GM23338 (cell line): ENCODE results near the gene FAM117B. TPM values are rescaled to one million over a fixed set of nuclear protein-coding genes. Genes with fewer than 3 reads are reported as not detected.

Source experiments
- ATAC-seq: fragments of 200-7000 bp; cut with Tn5 transposase; 3 replicates; pipeline ENCODE4 v1.9.1; 2020
- DNase-seq: peaks from one replicate; pipeline ENCODE4 v3.0.0-alpha.2; 2015; ENCODE audit warnings: low spot score
- H2AFZ ChIP-seq: fragments of 200-600 bp; sonication (generic); 2 replicates; pipeline ENCODE4 v1.8.0; 2016; ENCODE audit warnings: antibody characterized with exemption, mild to moderate bottlenecking, moderate library complexity
- H3F3A ChIP-seq: fragments of 200-600 bp; sonication (generic); replicated peaks from 2 replicates; pipeline ENCODE4 v1.8.0; 2017; ENCODE audit warnings: antibody characterized with exemption, mixed run types, low read depth
- H3K27ac ChIP-seq: fragments of 200-600 bp; sonication (generic); 2 replicates; pipeline ENCODE4 v1.6.1; 2016; ENCODE audit warnings: low read depth
- H3K27me3 ChIP-seq: fragments of 200-600 bp; sonication (generic); 2 replicates; pipeline ENCODE4 v1.8.0; 2016; ENCODE audit warnings: mild to moderate bottlenecking, mixed run types, moderate library complexity; ENCODE audit not compliant: insufficient read depth
- H3K36me3 ChIP-seq: fragments of 200-600 bp; sonication (generic); 2 replicates; pipeline ENCODE4 v1.8.0; 2016; ENCODE audit warnings: mild to moderate bottlenecking; ENCODE audit not compliant: insufficient read depth
- H3K4me1 ChIP-seq: fragments of 200-600 bp; sonication (generic); 2 replicates; pipeline ENCODE4 v1.8.0; 2016; ENCODE audit warnings: mild to moderate bottlenecking, moderate library complexity; ENCODE audit not compliant: insufficient read depth
- H3K4me2 ChIP-seq: fragments of 200-600 bp; sonication (generic); 2 replicates; pipeline ENCODE4 v1.7.1; 2017; ENCODE audit warnings: mixed run types
- H3K4me3 ChIP-seq: fragments of 200-600 bp; sonication (generic); 2 replicates; pipeline ENCODE4 v1.6.1; 2016; ENCODE audit warnings: mixed run types
- H3K79me2 ChIP-seq: fragments of 200-600 bp; sonication (generic); replicated peaks from 2 replicates; pipeline ENCODE4 v1.8.0; 2017; ENCODE audit warnings: mild to moderate bottlenecking; ENCODE audit not compliant: insufficient read depth
- H3K9me2 ChIP-seq: fragments of 200-600 bp; sonication (generic); 2 replicates; pipeline ENCODE4 v1.8.0; 2017; ENCODE audit not compliant: insufficient read depth
- H4K20me1 ChIP-seq: fragments of 200-600 bp; sonication (generic); replicated peaks from 2 replicates; pipeline ENCODE4 v1.8.0; 2017; ENCODE audit warnings: mild to moderate bottlenecking; ENCODE audit not compliant: insufficient read depth
- H3K27ac Mint-ChIP-seq: 2 replicates; pipeline ENCODE4 v1.8.0; 2020; ENCODE audit warnings: inconsistent platforms, mild to moderate bottlenecking, moderate library complexity, mixed read lengths
- H3K27me3 Mint-ChIP-seq: 3 replicates; pipeline ENCODE4 v1.8.0; 2022; ENCODE audit warnings: low read depth, mild to moderate bottlenecking, moderate library complexity, mixed read lengths, inconsistent platforms; ENCODE audit not compliant: insufficient read depth, poor library complexity
- H3K36me3 Mint-ChIP-seq: 3 replicates; pipeline ENCODE4 v1.8.0; 2021; ENCODE audit warnings: low read depth, mild to moderate bottlenecking, inconsistent platforms, moderate library complexity, mixed read lengths
- H3K4me1 Mint-ChIP-seq: 3 replicates; pipeline ENCODE4 v1.8.0; 2020; ENCODE audit warnings: mild to moderate bottlenecking, inconsistent platforms, mixed read lengths
- H3K4me3 Mint-ChIP-seq: 3 replicates; pipeline ENCODE4 v1.8.0; 2021; ENCODE audit warnings: moderate library complexity, mild to moderate bottlenecking, inconsistent platforms, mixed read lengths
- H3K9me3 Mint-ChIP-seq: 3 replicates; pipeline ENCODE4 v1.8.0; 2020; ENCODE audit warnings: moderate library complexity, mild to moderate bottlenecking, inconsistent platforms, mixed read lengths
- CREB1 ChIP-seq: fragments of 250-450 bp; sonication (Bioruptor Pico); IDR thresholded peaks from 2 replicates; pipeline ENCODE4 v1.5.0; 2020; ENCODE audit warnings: low read depth, mild to moderate bottlenecking, moderate library complexity
- EZH2 ChIP-seq: fragments of 200-600 bp; sonication (generic); IDR thresholded peaks from one replicate; pipeline ENCODE4 v1.8.0; 2017; ENCODE audit warnings: antibody characterized with exemption, mild to moderate bottlenecking, low read depth; ENCODE audit not compliant: unreplicated experiment
- EZH2phosphoT487 ChIP-seq: fragments of 200-600 bp; sonication (generic); IDR thresholded peaks from one replicate; pipeline ENCODE4 v1.8.1; 2018; ENCODE audit warnings: antibody characterized with exemption; ENCODE audit not compliant: unreplicated experiment
- JUNB ChIP-seq: IDR thresholded peaks from one replicate; pipeline ENCODE4 v1.6.1; 2016; ENCODE audit warnings: antibody characterized with exemption; ENCODE audit not compliant: unreplicated experiment
- NANOG ChIP-seq: IDR thresholded peaks from 2 replicates; pipeline ENCODE4 v1.6.1; 2016; ENCODE audit warnings: antibody characterized with exemption, borderline replicate concordance
- POLR2AphosphoS5 ChIP-seq: IDR thresholded peaks from 2 replicates; pipeline ENCODE4 v1.6.1; 2016; ENCODE audit warnings: antibody characterized with exemption, low read depth
- STAT1 ChIP-seq: IDR thresholded peaks from one replicate; pipeline ENCODE4 v1.6.1; 2016; ENCODE audit warnings: antibody characterized with exemption; ENCODE audit not compliant: unreplicated experiment
- ZNF114 ChIP-seq: fragments of 250-450 bp; sonication (Bioruptor Pico); IDR thresholded peaks from 2 replicates; pipeline ENCODE4 v1.5.0; 2020; ENCODE audit warnings: mild to moderate bottlenecking, moderate library complexity
- ZNF331 ChIP-seq: fragments of 250-450 bp; sonication (Bioruptor Pico); IDR thresholded peaks from 2 replicates; pipeline ENCODE4 v1.5.0; 2020; ENCODE audit warnings: low read depth, mild to moderate bottlenecking, moderate library complexity
- polyA plus RNA-seq: library from polyadenylated mRNA; unstranded; fragments of >200 nt; fragmentation: Nextera tagmentation; extraction: Ambion mirVana; gene quantifications from 2 replicates; pipeline ENCODE4 v1.2.1, GENCODE V29; 2016
- total RNA-seq: library from RNA; depleted of rRNA; stranded (reverse); fragments of >200 nt; shearing (Covaris generic); gene quantifications from 2 replicates; pipeline ENCODE4 v1.2.3, GENCODE V29; 2014
- TF ChIP-seq, protein P1 (sequence below): IDR thresholded peaks from one replicate; pipeline ENCODE4 v1.6.1; 2018; ENCODE audit warnings: antibody characterized with exemption; ENCODE audit not compliant: unreplicated experiment
- TF ChIP-seq, protein P2 (sequence below): IDR thresholded peaks from 2 replicates; pipeline ENCODE4 v1.6.1; 2016; ENCODE audit warnings: antibody characterized with exemption
- TF ChIP-seq, protein P3 (sequence below): fragments of 250-450 bp; sonication (Bioruptor Pico); IDR thresholded peaks from 2 replicates; pipeline ENCODE4 v1.5.0; 2020; ENCODE audit warnings: mild to moderate bottlenecking, moderate library complexity
- TF ChIP-seq, protein P4 (sequence below), 2 experiments: fragments of 200-600 bp in 1 of 2; sonication (generic) in 1 of 2; conservative IDR thresholded peaks; 2 replicates each; pipeline versions ENCODE4 v1.5.1 to v1.6.1; 2016 to 2017; ENCODE audit warnings: antibody characterized with exemption in 2 of 2, low read depth in 2 of 2, mild to moderate bottlenecking in 2 of 2, moderate library complexity in 1 of 2

FAM117B gene
- total and polyA plus RNA-seq, 2 experiments from 2014 or later: 8.4 to 23.0 TPM

DNA sequence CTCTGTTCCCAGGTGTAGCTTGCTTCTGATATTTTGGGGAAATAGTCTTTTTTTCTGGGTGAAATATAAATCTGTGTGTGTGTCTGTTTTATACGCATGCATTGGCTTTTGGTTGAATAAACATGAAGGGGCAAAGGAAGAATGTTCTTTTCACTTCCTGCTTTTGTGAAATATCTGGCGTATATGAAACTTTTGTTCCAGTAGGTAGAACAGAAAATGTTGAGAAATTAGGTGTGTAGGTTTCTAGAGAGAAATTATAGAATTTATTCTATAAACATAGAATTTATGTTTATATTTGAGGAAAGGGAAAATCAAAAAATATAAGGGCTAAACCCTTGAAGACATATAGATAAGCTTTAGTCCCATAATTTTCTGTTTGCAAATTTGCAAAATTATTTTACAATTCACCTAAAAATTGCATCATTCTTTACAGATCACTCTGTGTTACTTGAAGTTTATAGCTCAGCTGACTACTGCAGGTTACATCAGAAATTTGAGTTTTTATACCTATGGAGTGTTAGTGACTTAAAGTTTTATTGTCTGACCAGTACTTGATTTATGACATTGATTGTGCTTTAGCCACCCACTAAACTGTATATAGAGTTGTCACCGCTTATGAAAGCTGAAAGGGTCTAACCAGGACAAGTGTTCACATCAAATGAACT, 116.1 kb downstream of the FAM117B start:
- Mint-ChIP-seq H3K27ac (0 out of 2 replicates have a peak overlapping the region, but pooled peaks have one; percentile 31), H3K27me3 (no peaks in the 10 kb centered on the region), H3K9me3 (peaks cover 12% of the 10 kb centered on the region; the same call in 2 of the 3 replicates), H3K36me3 (peaks cover 17% of the 10 kb centered on the region; the same call in 2 of the 3 replicates), H3K4me1 (no peaks in the 10 kb centered on the region), H3K4me3 (no peak overlapping the region)
- no peak overlapping the region for H3K4me3 ChIP-seq
- H3K79me2 ChIP-seq: no peaks in the 10 kb centered on the region
- no peak overlapping the region for H3K27ac ChIP-seq
- DNase-seq: no peak
- H3K4me1 ChIP-seq: no peaks in the 10 kb centered on the region
- no peaks in the 10 kb centered on the region for H3K36me3 ChIP-seq
- no peak overlapping the region for H3K4me2 ChIP-seq
- ATAC-seq: no peak
- H3K9me2 ChIP-seq: no peaks in the 10 kb centered on the region
- no peaks in the 10 kb centered on the region for H3F3A ChIP-seq
- TF ChIP-seq JUNB: no peak
- TF ChIP-seq, protein P1, sequence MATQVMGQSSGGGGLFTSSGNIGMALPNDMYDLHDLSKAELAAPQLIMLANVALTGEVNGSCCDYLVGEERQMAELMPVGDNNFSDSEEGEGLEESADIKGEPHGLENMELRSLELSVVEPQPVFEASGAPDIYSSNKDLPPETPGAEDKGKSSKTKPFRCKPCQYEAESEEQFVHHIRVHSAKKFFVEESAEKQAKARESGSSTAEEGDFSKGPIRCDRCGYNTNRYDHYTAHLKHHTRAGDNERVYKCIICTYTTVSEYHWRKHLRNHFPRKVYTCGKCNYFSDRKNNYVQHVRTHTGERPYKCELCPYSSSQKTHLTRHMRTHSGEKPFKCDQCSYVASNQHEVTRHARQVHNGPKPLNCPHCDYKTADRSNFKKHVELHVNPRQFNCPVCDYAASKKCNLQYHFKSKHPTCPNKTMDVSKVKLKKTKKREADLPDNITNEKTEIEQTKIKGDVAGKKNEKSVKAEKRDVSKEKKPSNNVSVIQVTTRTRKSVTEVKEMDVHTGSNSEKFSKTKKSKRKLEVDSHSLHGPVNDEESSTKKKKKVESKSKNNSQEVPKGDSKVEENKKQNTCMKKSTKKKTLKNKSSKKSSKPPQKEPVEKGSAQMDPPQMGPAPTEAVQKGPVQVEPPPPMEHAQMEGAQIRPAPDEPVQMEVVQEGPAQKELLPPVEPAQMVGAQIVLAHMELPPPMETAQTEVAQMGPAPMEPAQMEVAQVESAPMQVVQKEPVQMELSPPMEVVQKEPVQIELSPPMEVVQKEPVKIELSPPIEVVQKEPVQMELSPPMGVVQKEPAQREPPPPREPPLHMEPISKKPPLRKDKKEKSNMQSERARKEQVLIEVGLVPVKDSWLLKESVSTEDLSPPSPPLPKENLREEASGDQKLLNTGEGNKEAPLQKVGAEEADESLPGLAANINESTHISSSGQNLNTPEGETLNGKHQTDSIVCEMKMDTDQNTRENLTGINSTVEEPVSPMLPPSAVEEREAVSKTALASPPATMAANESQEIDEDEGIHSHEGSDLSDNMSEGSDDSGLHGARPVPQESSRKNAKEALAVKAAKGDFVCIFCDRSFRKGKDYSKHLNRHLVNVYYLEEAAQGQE: no peak
- TF ChIP-seq, protein P2, sequence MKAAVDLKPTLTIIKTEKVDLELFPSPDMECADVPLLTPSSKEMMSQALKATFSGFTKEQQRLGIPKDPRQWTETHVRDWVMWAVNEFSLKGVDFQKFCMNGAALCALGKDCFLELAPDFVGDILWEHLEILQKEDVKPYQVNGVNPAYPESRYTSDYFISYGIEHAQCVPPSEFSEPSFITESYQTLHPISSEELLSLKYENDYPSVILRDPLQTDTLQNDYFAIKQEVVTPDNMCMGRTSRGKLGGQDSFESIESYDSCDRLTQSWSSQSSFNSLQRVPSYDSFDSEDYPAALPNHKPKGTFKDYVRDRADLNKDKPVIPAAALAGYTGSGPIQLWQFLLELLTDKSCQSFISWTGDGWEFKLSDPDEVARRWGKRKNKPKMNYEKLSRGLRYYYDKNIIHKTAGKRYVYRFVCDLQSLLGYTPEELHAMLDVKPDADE: no peak
- no peak for TF ChIP-seq POLR2AphosphoS5
- no peak for TF ChIP-seq CREB1
- TF ChIP-seq EZH2phosphoT487: no peak
- TF ChIP-seq ZNF331: no peak
- TF ChIP-seq EZH2: no peak
- TF ChIP-seq NANOG: no peak
- TF ChIP-seq, protein P3, sequence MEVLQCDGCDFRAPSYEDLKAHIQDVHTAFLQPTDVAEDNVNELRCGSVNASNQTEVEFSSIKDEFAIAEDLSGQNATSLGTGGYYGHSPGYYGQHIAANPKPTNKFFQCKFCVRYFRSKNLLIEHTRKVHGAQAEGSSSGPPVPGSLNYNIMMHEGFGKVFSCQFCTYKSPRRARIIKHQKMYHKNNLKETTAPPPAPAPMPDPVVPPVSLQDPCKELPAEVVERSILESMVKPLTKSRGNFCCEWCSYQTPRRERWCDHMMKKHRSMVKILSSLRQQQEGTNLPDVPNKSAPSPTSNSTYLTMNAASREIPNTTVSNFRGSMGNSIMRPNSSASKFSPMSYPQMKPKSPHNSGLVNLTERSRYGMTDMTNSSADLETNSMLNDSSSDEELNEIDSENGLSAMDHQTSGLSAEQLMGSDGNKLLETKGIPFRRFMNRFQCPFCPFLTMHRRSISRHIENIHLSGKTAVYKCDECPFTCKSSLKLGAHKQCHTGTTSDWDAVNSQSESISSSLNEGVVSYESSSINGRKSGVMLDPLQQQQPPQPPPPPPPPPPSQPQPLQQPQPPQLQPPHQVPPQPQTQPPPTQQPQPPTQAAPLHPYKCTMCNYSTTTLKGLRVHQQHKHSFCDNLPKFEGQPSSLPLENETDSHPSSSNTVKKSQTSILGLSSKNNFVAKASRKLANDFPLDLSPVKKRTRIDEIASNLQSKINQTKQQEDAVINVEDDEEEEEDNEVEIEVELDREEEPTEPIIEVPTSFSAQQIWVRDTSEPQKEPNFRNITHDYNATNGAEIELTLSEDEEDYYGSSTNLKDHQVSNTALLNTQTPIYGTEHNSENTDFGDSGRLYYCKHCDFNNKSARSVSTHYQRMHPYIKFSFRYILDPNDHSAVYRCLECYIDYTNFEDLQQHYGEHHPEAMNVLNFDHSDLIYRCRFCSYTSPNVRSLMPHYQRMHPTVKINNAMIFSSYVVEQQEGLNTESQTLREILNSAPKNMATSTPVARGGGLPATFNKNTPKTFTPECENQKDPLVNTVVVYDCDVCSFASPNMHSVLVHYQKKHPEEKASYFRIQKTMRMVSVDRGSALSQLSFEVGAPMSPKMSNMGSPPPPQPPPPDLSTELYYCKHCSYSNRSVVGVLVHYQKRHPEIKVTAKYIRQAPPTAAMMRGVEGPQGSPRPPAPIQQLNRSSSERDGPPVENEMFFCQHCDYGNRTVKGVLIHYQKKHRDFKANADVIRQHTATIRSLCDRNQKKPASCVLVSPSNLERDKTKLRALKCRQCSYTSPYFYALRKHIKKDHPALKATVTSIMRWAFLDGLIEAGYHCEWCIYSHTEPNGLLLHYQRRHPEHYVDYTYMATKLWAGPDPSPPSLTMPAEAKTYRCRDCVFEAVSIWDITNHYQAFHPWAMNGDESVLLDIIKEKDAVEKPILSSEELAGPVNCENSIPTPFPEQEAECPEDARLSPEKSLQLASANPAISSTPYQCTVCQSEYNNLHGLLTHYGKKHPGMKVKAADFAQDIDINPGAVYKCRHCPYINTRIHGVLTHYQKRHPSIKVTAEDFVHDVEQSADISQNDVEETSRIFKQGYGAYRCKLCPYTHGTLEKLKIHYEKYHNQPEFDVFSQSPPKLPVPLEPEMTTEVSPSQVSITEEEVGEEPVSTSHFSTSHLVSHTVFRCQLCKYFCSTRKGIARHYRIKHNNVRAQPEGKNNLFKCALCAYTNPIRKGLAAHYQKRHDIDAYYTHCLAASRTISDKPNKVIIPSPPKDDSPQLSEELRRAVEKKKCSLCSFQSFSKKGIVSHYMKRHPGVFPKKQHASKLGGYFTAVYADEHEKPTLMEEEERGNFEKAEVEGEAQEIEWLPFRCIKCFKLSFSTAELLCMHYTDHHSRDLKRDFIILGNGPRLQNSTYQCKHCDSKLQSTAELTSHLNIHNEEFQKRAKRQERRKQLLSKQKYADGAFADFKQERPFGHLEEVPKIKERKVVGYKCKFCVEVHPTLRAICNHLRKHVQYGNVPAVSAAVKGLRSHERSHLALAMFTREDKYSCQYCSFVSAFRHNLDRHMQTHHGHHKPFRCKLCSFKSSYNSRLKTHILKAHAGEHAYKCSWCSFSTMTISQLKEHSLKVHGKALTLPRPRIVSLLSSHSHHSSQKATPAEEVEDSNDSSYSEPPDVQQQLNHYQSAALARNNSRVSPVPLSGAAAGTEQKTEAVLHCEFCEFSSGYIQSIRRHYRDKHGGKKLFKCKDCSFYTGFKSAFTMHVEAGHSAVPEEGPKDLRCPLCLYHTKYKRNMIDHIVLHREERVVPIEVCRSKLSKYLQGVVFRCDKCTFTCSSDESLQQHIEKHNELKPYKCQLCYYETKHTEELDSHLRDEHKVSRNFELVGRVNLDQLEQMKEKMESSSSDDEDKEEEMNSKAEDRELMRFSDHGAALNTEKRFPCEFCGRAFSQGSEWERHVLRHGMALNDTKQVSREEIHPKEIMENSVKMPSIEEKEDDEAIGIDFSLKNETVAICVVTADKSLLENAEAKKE (CRISPR knock-in tag): no peak
- TF ChIP-seq ZNF114 (CRISPR knock-in tag): no peak
- TF ChIP-seq STAT1: no peak
- TF ChIP-seq, protein P4, sequence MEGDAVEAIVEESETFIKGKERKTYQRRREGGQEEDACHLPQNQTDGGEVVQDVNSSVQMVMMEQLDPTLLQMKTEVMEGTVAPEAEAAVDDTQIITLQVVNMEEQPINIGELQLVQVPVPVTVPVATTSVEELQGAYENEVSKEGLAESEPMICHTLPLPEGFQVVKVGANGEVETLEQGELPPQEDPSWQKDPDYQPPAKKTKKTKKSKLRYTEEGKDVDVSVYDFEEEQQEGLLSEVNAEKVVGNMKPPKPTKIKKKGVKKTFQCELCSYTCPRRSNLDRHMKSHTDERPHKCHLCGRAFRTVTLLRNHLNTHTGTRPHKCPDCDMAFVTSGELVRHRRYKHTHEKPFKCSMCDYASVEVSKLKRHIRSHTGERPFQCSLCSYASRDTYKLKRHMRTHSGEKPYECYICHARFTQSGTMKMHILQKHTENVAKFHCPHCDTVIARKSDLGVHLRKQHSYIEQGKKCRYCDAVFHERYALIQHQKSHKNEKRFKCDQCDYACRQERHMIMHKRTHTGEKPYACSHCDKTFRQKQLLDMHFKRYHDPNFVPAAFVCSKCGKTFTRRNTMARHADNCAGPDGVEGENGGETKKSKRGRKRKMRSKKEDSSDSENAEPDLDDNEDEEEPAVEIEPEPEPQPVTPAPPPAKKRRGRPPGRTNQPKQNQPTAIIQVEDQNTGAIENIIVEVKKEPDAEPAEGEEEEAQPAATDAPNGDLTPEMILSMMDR (conservative IDR thresholded peaks at IDR 0.05; ENCODE audit: low read depth in 2 of 2): no peak
- no peak overlapping the region for H2AFZ ChIP-seq
- H3K27me3 ChIP-seq: no peaks in the 10 kb centered on the region
- H4K20me1 ChIP-seq: no peaks in the 10 kb centered on the region
